Colonic mucosa (tissue), 4 donors: Measurements from ENCODE around the gene KLF9. TPM values are rescaled to one million over a fixed set of nuclear protein-coding genes. Genes with fewer than 3 reads are reported as not detected.
A peak's percentile ranks its signal among the peaks of the same experiment; 100 is the strongest.

ENCODE experiments used
- DNase-seq: peaks from one replicate; pipeline ENCODE4 v3.0.0-alpha.2; 2020
- H3K27ac ChIP-seq: fragments of 200-600 bp; one replicate; pipeline ENCODE4 v1.8.0; 2021
- H3K27me3 ChIP-seq: fragments of 200-600 bp; one replicate; pipeline ENCODE4 v1.8.0; 2021
- H3K36me3 ChIP-seq: fragments of 200-600 bp; one replicate; pipeline ENCODE4 v1.8.0; 2021
- H3K4me1 ChIP-seq: fragments of 200-600 bp; one replicate; pipeline ENCODE4 v1.8.0; 2021; ENCODE audit warnings: mild to moderate bottlenecking
- H3K4me3 ChIP-seq: fragments of 200-600 bp; one replicate; pipeline ENCODE4 v1.8.0; 2021
- H3K9ac ChIP-seq, 2 donors: one replicate each; pipeline ENCODE4 v1.7.0; 2013; ENCODE audit warnings: control low read depth in 2 of 2, low read depth in 2 of 2, low read length in 2 of 2
- H3K9me3 ChIP-seq: fragments of 200-600 bp; one replicate; pipeline ENCODE4 v1.8.0; 2021
- CTCF ChIP-seq: fragments of 200-600 bp; IDR thresholded peaks from one replicate; pipeline ENCODE4 v1.8.0; 2022; ENCODE audit warnings: antibody characterized with exemption, mild to moderate bottlenecking
- intact Hi-C: fragments of 100-400 bp; cut with DNase I; formaldehyde crosslinking; loops from one replicate; pipeline ENCODE4 v1.14.1; 2022
- total RNA-seq, 2 donors: library from RNA; stranded (reverse); fragmentation: NEBNext Ultra II Directional in 1 of 2; extraction: Animal tissue kit (Norgen Biotek cat#: 25700) in 1 of 2; gene quantifications; one replicate each; pipeline ENCODE4 v1.2.1, GENCODE V29; 2021
- donor health status: healthy.
- donor health status: DM: no; HTN: no; CAD: no.
- donor health status: DM: no; HTN: no; CAD: no.

Gene KLF9
- total RNA-seq, 2 donors from 2014 or later, result 13.5 to 18.8 TPM

- Histone ChIP-seq H3K27ac (peak overlapping the region; percentile 98), H3K4me1 (peaks cover 14% of the 10 kb centered on the region), H3K9me3 (no peaks in the 10 kb centered on the region), H3K27me3 (no peaks in the 10 kb centered on the region), H3K36me3 (no peaks in the 10 kb centered on the region), H3K4me3 (no peak overlapping the region), H3K9ac (peak overlapping the region; percentile 64 to 89)
- no peak for TF ChIP-seq CTCF
- no peak for DNase-seq
- intact Hi-C loops, result loop anchor here (5.0 to 10.0 kb wide), 2 partner anchors 46 to 183 kb away; no protein-coding TSS in a partner anchor
Measured at GRCh38 chr9:70421272-70422180, 7.1 kb upstream of the KLF9 start.

- no peaks in the 10 kb centered on the region for H3K9me3 ChIP-seq
- H3K4me3 ChIP-seq, result peak overlapping the region; percentile 52
- DNase-seq, result peak; percentile 94
- no peak for TF ChIP-seq CTCF
- H3K4me1 ChIP-seq, result peaks cover 14% of the 10 kb centered on the region
- H3K9ac ChIP-seq, result peak overlapping the region; percentile 83 to 89
- no peaks in the 10 kb centered on the region for H3K36me3 ChIP-seq
- intact Hi-C loops, result loop anchor here (5.0 to 10.0 kb wide), 2 partner anchors 47 to 184 kb away; no protein-coding TSS in a partner anchor
- H3K27ac ChIP-seq, result peak overlapping the region; percentile 98
- H3K27me3 ChIP-seq, result no peaks in the 10 kb centered on the region
Measured at GRCh38 chr9:70420441-70421271, 6.2 kb upstream of the KLF9 start.

DNA sequence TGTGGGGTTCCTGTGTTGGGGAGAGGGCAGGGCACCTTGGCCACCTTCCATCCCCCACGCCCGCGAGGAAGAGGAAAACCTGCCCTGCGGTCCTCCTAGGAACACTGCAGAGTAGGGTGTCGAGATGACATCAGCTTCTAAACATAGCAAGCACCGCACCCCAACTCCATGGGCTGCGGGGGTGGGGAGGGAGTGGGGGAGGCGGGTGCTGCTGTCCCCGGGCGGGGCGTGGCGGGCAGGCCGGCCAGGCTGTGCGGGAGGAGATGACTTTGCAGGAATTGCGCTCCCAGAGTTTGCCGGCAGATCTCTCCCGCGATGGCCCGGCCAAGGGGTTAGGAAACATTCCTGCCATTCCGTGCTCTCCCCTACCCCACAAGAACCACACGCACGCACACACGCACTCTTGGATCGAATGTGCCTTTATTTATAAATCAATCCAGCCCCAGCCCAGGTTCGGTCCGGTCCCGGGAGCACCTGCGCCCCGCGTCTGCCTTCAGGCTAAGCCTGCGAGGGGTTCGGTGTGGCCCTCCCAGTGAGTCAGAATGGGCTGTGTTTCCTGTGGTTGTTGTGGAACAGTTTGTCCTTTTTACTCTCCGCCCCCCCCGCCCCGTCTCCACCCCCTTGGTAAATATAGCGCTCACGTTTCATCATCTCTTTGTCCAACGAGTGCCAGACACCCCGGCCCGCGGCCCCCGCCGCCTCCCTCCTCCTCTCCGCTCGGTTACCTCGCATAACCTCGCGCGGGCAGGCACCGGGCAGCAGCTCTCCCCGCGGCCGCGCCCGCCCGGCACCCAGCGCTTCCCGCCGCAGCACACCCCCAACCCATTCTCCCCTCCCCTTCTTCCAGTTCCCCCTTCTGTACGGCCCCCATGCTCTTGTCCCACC lies 5.3 kb upstream of the KLF9 start:
- intact Hi-C loops, result loop anchor here (5.0 to 10.0 kb wide), 3 partner anchors 48 to 185 kb away; partner anchors contain the start of gene SMC5
- H3K4me1 ChIP-seq, result peaks cover 14% of the 10 kb centered on the region
- TF ChIP-seq CTCF, result no peak
- peak overlapping the region; percentile 98 for H3K27ac ChIP-seq
- H3K9ac ChIP-seq, result peak overlapping the region; percentile 89 to 90
- H3K4me3 ChIP-seq, result peak overlapping the region; percentile 52
- no peaks in the 10 kb centered on the region for H3K36me3 ChIP-seq
- DNase-seq, result peak; percentile 95
- H3K27me3 ChIP-seq, result no peaks in the 10 kb centered on the region
- H3K9me3 ChIP-seq, result no peaks in the 10 kb centered on the region

DNA sequence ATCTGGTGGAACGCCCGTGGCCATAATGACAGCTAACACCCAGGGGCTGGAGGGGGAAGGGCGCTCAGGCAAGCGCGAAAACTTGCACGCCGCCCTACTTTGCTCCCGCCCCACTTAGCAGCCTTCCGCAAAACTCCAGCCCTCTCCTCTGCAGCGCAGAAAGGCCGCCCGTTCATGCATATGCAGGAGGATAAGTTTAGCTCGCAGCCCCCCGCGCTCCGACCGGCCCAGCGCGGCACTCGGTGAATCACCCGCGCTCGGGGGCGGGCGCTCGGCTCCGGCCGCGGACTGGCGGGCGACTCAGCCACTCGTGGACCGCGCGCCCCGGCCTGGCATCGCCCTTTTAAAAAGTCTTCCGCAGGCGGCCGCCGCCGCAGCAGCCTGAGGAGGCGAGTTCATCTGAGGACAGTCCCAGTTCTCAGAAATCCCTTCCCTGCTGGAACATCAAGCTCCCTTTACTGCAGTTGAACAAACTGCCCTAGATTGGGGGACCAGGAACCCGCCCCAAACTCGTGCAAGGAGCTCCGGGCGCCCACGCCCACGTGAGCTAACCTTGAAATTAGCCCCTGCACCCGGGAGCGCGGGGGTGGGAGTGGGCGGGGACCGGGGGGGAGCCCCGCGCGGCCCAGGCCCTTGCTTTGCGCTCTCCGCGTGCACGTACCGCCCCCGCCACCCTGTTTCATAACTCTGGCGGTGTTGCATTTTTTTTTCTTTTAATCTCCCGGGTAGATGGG lies 4.5 kb upstream of the KLF9 start:
- Histone ChIP-seq H3K36me3 (no peaks in the 10 kb centered on the region), H3K4me3 (peak overlapping the region; percentile 52), H3K4me1 (peaks cover 14% of the 10 kb centered on the region), H3K27me3 (no peaks in the 10 kb centered on the region), H3K9ac (peak overlapping the region; percentile 89 to 90), H3K27ac (peak overlapping the region; percentile 98), H3K9me3 (no peaks in the 10 kb centered on the region)
- peak; percentile 92 for DNase-seq
- no peak for TF ChIP-seq CTCF
- intact Hi-C loops, result loop anchor here (5.0 kb wide), 1 partner anchor 162 kb away; the partner anchor contains the start of gene SMC5
